NB4 (cell line): ENCODE measurements around the gene SIGLEC8.
A peak's percentile ranks its signal among the peaks of the same experiment; 100 is the strongest.

Experiments used
- DNase-seq: peaks from one replicate; pipeline ENCODE4 v3.0.0; 2010; ENCODE audit warnings: low read depth
- H3K4me3 ChIP-seq: one replicate; pipeline ENCODE4 v1.5.1; 2011; ENCODE audit warnings: mild to moderate bottlenecking, low read depth, low read length, moderate library complexity
- MAX ChIP-seq: IDR thresholded peaks from 2 replicates; pipeline ENCODE4 v1.6.1; 2011; ENCODE audit warnings: low read depth, low read length
- MYC ChIP-seq: IDR thresholded peaks from 2 replicates; pipeline ENCODE4 v1.6.1; 2011; ENCODE audit warnings: low read depth, low read length
- POLR2A ChIP-seq: IDR thresholded peaks from 2 replicates; pipeline ENCODE4 v1.6.1; 2011; ENCODE audit warnings: mild to moderate bottlenecking; ENCODE audit not compliant: insufficient read length; ENCODE audit errors: extremely low read depth
- TF ChIP-seq, protein P1 (sequence below): IDR thresholded peaks from one replicate; pipeline ENCODE4 v1.5.1; 2012; ENCODE audit warnings: low read depth, low read length

Gene SIGLEC8

GRCh38 chr19:51439021-51439465 lies 19.2 kb downstream of the SIGLEC8 start:
- TF ChIP-seq MYC = no peak
- TF ChIP-seq, protein P1, sequence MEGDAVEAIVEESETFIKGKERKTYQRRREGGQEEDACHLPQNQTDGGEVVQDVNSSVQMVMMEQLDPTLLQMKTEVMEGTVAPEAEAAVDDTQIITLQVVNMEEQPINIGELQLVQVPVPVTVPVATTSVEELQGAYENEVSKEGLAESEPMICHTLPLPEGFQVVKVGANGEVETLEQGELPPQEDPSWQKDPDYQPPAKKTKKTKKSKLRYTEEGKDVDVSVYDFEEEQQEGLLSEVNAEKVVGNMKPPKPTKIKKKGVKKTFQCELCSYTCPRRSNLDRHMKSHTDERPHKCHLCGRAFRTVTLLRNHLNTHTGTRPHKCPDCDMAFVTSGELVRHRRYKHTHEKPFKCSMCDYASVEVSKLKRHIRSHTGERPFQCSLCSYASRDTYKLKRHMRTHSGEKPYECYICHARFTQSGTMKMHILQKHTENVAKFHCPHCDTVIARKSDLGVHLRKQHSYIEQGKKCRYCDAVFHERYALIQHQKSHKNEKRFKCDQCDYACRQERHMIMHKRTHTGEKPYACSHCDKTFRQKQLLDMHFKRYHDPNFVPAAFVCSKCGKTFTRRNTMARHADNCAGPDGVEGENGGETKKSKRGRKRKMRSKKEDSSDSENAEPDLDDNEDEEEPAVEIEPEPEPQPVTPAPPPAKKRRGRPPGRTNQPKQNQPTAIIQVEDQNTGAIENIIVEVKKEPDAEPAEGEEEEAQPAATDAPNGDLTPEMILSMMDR = peak; percentile 60
- TF ChIP-seq MAX = no peak
- no peak for TF ChIP-seq POLR2A
- DNase-seq = peak; percentile 67
- H3K4me3 ChIP-seq = no peak overlapping the region

GRCh38 chr19:51434456-51434855 lies 23.8 kb downstream of the SIGLEC8 start:
- no peak for DNase-seq
- TF ChIP-seq MYC (no peak), MAX (no peak), POLR2A (no peak)
- TF ChIP-seq, protein P1 = no peak
- no peak overlapping the region for H3K4me3 ChIP-seq

DNA sequence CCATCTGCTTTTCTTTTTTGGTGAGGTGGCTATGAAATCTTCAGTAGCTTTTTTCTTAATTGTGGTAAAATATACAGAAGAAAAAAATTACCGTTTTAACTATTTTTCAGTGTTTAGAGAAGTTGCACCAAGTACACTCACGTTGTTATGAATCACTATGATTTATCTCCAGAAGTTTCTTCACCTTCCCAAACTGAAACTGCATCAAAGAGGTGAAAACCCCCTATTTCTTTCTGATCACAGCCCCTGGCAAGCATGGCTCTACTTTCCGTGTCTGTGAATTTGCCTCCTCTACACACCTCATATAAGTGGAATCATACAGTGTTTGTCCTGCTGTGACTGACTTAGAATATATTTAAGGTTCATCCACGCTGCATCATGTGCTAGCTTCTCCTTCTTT lies 25.2 kb downstream of the SIGLEC8 start:
- DNase-seq = no peak
- no peak overlapping the region for H3K4me3 ChIP-seq
- TF ChIP-seq MAX (no peak), POLR2A (no peak), MYC (no peak)
- TF ChIP-seq, protein P1 = no peak

DNA sequence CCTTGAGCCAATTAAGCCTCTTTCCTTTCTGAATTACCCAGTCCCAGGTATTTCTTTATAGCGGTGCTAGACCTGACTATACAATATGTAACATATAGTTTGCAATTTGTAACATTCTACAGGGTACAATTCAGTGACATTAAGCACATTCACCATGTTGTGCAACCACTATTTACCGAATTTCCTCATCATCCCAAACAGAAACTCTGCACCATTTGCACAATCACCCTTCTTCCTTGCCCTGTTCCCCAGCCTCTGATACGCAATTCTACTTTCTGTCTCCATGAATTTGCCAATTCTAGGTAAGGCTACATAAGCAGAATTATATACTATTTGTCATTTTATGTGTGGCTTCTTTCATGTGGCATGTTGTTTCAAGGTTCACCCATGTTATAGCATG lies 27.1 kb downstream of the SIGLEC8 start:
- TF ChIP-seq, protein P1 = no peak
- TF ChIP-seq MAX = no peak
- no peak for TF ChIP-seq MYC
- TF ChIP-seq POLR2A = no peak
- no peak overlapping the region for H3K4me3 ChIP-seq
- DNase-seq = peak; percentile 75

GRCh38 chr19:51430221-51430620 lies 28.0 kb downstream of the SIGLEC8 start:
- TF ChIP-seq, protein P1 = no peak
- TF ChIP-seq MAX (no peak), POLR2A (no peak), MYC (no peak)
- DNase-seq = no peak

DNA sequence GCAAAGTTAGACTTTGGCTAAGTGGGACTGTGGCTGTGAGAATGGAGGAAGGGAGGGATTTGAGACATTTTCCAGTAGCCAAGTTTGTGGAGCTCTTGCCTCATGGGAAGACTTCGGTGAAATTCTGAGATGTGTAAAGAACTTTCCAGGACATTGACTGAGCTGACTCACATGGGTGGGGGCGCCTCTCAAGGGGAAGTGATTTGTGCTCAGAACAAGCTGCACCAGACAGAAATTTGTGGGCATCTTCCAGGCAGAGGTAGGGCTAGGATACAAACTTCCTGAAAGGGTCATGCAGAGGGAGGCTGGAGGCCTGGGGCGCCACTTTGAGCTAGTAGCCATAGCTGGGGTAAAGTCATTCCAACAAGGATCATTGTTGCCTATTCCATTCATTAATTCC lies 31.1 kb downstream of the SIGLEC8 start:
- DNase-seq = no peak
- no peak overlapping the region for H3K4me3 ChIP-seq
- TF ChIP-seq, protein P1 = no peak
- TF ChIP-seq MYC (no peak), POLR2A (no peak), MAX (no peak)

More at GRCh38 chr19:51430221-51430620, 28.0 kb downstream of the SIGLEC8 start:
- H3K4me3 ChIP-seq = no peak overlapping the region
